Sciatic nerve (tissue), 1 donor: ENCODE data around the gene CRYBA2. TPM values are rescaled to one million over a fixed set of nuclear protein-coding genes. Genes with fewer than 3 reads are reported as not detected.

Experiments used
- microRNA-seq: library from miRNA; unstranded; fragments of <30 nt; microRNA quantifications from one replicate; pipeline ENCODE4 v1.2.0, GENCODE V29; 2020
- total RNA-seq: library from RNA; stranded (reverse); fragmentation: NEBNext Ultra II Directional; extraction: Animal tissue kit (Norgen Biotek cat#: 25700); gene quantifications from one replicate; pipeline ENCODE4 v1.2.1, GENCODE V29; 2021
- donor health status: DM: no; HTN: no; CAD: no.

The CRYBA2 gene
- total RNA-seq, 1 donor from 2014 or later = not detected

Small RNAs within 50 kb of the gene (microRNA-seq; reads per million reads assigned to microRNA genes)
- 183 reads per million, percentile 64 among the genes with 10 or more reads in this experiment for gene MIR375

Other genes starting within 250 kb of the CRYBA2 start
- 51.8 TPM for gene CYP27A1, start 211.3 kb downstream of the CRYBA2 start, total RNA-seq
- 0.49 TPM for gene PRKAG3, start 161.6 kb downstream of the CRYBA2 start, total RNA-seq
- gene WNT6, start 133.6 kb downstream of the CRYBA2 start, total RNA-seq = 23.3 TPM
- 0.94 TPM for gene WNT10A, start 112.6 kb downstream of the CRYBA2 start, total RNA-seq
- gene CDK5R2, start 33.8 kb downstream of the CRYBA2 start, total RNA-seq = not detected
- not detected for gene FEV, start 8.2 kb downstream of the CRYBA2 start, total RNA-seq
- gene CFAP65, start 48.1 kb upstream of the CRYBA2 start, total RNA-seq = 0.18 TPM
- gene IHH, start 67.5 kb upstream of the CRYBA2 start, total RNA-seq = 0.22 TPM
- gene NHEJ1, start 167.4 kb upstream of the CRYBA2 start, total RNA-seq = 15.0 TPM
- gene SLC23A3, start 176.6 kb upstream of the CRYBA2 start, total RNA-seq = 3.3 TPM
- 55.8 TPM for gene CNPPD1, start 183.5 kb upstream of the CRYBA2 start, total RNA-seq
- gene RETREG2, start 184.9 kb upstream of the CRYBA2 start, total RNA-seq = 75.7 TPM
- 40.8 TPM for gene ZFAND2B, start 213.4 kb upstream of the CRYBA2 start, total RNA-seq
- gene ABCB6, start 225.5 kb upstream of the CRYBA2 start, total RNA-seq = 32.6 TPM
- 39.9 TPM for gene ATG9A, start 236.2 kb upstream of the CRYBA2 start, total RNA-seq
- 46.9 TPM for gene ANKZF1, start 236.4 kb upstream of the CRYBA2 start, total RNA-seq